DMS53 (cell line): Measurements from ENCODE around the gene PRAMEF7.
"Not testable (repeated sequence)": the region's sequence is repeated elsewhere in the genome, so short reads cannot be mapped to it uniquely, and the experiment has no call there.

Experiments
- DNase-seq: peaks from one replicate; lab custom pipeline; 2025; lab: John Stamatoyannopoulos, UW

The PRAMEF7 gene

GRCh38 chr1:12916310-12916709 is at the start of gene PRAMEF7:
Gene PRAMEF7, plus strand, starts transcription at chr1:12916610. Its CDS starts 1,083 bp downstream, at chr1:12917693.
- not testable (repeated sequence) for DNase-seq

- not testable (repeated sequence) for DNase-seq
These were observed 38.0 kb upstream of the PRAMEF7 start for GRCh38 chr1:12878453-12878852.

GRCh38 chr1:12886101-12886500 is 30.3 kb upstream of the PRAMEF7 start, which contains the start of gene PRAMEF4:
Gene PRAMEF4, minus strand, starts transcription at chr1:12886201. Its CDS starts 2,807 bp downstream, at chr1:12883394.
- DNase-seq = not testable (repeated sequence)

DNA sequence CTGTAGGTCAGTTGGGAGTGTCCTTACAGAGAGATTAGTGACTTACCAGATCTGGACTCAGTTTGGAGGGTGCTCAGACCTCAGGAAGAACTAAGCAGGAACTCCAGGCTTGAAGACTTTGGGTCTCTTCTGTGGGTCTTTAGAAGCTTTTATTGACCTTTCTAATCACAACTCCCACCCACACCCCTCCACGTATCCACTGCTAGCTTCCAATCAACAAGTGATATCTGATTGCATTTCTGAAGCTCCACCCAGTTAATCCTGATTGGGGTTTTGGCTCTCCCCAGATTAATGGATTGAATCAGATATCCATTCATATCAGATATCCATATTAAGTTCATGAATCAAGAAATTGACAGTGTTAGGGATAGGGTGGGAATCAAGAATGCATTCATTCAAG is 18.2 kb upstream of the PRAMEF7 start, which contains the start of gene PRAMEF10:
Gene PRAMEF10, minus strand, starts transcription at position 101 of the 400 bp plus-strand sequence. CDS start 2,423 bp downstream, outside the sequence.
- not testable (repeated sequence) for DNase-seq

- DNase-seq = not testable (repeated sequence)
These were observed 17.2 kb upstream of the PRAMEF7 start for GRCh38 chr1:12899186-12899585.

- DNase-seq = not testable (repeated sequence)
These were observed 12.4 kb upstream of the PRAMEF7 start for GRCh38 chr1:12903793-12904572.

DNA sequence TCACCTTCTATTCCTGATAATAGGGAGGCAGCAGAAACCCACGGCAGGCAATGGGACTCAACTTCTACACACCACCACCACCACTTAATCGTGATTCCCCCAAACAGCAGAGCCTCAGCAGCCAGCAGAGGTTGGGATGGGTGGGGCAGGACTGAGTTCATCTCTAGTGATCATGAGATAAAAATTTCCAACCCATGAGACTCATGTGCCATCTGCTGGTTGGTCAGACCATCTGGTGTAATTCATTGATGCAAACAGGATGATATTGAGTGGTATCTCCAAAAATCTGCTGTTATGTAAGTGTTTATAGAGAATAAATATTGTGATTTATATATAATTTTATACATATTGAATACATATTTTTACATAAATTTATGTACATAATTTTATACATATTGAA is 5.3 kb downstream of the PRAMEF7 start:
- DNase-seq = not testable (repeated sequence)

GRCh38 chr1:12924368-12924767 is 8.0 kb downstream of the PRAMEF7 start:
- DNase-seq = not testable (repeated sequence)

GRCh38 chr1:12947480-12947879 is 31.1 kb downstream of the PRAMEF7 start, which contains the start of gene PRAMEF6:
Gene PRAMEF6, minus strand, starts transcription at chr1:12947580. Its CDS starts 5,062 bp downstream, at chr1:12942518.
- DNase-seq = not testable (repeated sequence)
